ENCODE measurements around the gene PPARG. TPM values are rescaled to one million over a fixed set of nuclear protein-coding genes. Genes with fewer than 3 reads are reported as not detected.

Gene PPARG
- polyA plus RNA-seq, 3 donors = 24.3 to 28.2 (median 25.2) TPM

GRCh38 chr3:12328837-12329462 lies 40.1 kb downstream of the PPARG start:
- DNase-seq (ENCODE audit: extremely low read depth in 1 of 11, low read depth in 9 of 11, low spot score in 4 of 11) = no peak

DNA sequence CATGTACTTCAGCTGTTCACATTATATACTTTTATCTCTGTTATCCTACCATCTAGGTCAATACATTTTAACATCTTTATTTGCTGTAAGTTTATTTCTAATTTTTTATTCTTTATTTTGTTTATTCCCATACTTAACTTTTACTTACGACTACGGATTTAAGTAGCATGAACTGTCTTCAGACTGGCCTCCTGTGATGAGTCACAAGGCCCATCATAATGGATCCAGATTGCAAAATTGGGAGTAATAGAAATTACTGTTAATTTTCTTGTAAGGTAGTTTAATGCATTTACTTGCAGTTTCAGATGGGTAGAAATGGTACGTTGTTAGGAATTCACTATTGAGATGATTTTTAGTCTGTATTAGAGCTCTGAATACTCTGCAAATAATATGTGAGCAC lies 45.9 kb downstream of the PPARG start:
- no peak for DNase-seq (ENCODE audit: extremely low read depth in 1 of 11, low read depth in 9 of 11, low spot score in 4 of 11)

DNA sequence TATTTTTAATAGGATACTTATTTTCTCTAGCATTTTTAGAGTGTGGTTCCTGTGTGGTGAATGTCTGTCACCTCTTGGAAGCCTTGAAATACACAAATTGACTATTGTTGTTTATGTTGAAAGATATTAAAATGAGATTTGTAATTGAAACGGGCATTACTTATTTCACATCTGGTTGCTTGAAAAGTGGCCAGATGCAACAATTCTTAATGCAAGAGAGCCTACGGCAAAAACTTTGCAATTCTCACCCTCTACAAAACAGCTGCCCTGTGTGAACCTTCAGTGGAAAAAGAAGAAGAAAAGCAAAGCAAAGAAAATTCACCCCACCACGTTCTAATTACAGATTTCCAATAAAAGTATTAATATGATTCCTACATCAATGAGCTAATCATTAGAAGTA lies 46.6 kb downstream of the PPARG start:
- no peak for DNase-seq (ENCODE audit: extremely low read depth in 1 of 11, low read depth in 9 of 11, low spot score in 4 of 11)

GRCh38 chr3:12336099-12336498 lies 47.2 kb downstream of the PPARG start:
- no peak for DNase-seq (ENCODE audit: extremely low read depth in 1 of 11, low read depth in 9 of 11, low spot score in 4 of 11)

GRCh38 chr3:12338595-12339546 lies 50.0 kb downstream of the PPARG start:
- DNase-seq (ENCODE audit: extremely low read depth in 1 of 11, low read depth in 9 of 11, low spot score in 4 of 11) = peak in 1 of 11 donors; percentile 25

DNA sequence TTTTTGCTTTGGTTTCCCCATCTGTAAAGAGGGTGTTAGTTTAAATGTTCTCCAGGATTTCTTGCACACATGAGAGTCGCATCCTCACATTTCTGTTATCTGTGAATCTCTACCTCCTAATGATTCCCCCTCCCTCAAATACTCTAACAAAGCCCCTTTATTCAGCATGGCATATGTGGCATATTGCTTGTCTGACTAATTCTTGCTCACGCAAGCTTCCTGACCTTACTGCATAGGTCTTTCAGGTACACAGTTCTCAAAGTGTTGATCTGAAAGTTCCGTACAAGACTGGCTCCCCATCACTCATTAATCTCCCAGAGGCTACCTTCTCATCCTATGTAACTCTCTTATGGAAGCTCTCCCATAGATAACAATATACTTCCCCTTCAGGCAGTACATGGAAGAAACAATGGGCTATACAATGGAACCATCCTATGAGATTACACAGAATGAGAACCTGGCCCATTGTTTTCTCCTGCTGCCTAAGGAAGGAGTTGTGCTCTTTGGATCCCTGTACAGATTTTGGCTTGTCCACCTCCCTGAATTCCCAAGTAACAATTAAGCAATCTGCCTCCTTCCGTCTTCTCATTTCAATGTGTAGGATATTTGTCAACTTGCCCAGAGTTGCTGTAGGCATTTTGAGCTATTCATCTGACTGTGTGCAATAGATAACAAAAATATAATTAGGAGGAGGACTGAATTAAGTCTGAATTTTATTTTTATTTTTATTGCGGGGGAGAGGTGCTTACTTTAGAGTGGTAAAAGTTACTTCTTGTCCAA lies 51.0 kb downstream of the PPARG start:
- no peak for DNase-seq (ENCODE audit: extremely low read depth in 1 of 11, low read depth in 9 of 11, low spot score in 4 of 11)

GRCh38 chr3:12340506-12340905 lies 51.6 kb downstream of the PPARG start:
- DNase-seq (ENCODE audit: extremely low read depth in 1 of 11, low read depth in 9 of 11, low spot score in 4 of 11) = no peak

DNA sequence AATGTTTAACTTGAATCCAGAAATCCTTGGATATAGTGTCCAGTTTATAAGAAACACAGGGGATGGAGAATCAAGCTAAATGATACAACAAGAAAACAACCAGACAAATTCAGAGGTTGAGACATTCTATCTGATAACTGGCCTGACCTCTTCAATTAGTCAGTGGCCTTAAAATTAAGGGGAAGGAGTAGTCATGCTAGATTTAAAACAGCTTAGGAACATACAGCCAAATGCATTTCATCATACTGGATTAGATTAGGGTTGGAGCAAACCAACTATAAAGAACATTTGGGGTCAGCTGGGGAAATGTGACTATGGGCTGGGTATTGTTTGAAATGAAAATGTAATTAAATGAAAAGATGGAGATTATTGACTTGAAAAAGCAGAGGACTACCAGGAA lies 53.3 kb downstream of the PPARG start:
- DNase-seq (ENCODE audit: extremely low read depth in 1 of 11, low read depth in 9 of 11, low spot score in 4 of 11) = no peak

GRCh38 chr3:12343047-12343501 lies 54.2 kb downstream of the PPARG start:
- no peak for DNase-seq (ENCODE audit: extremely low read depth in 1 of 11, low read depth in 9 of 11, low spot score in 4 of 11)

- no peak for DNase-seq (ENCODE audit: extremely low read depth in 1 of 11, low read depth in 9 of 11, low spot score in 4 of 11)
Measured at GRCh38 chr3:12345141-12345561, 56.3 kb downstream of the PPARG start.

GRCh38 chr3:12345584-12346494 lies 57.0 kb downstream of the PPARG start:
- no peak for DNase-seq (ENCODE audit: extremely low read depth in 1 of 11, low read depth in 9 of 11, low spot score in 4 of 11)

- no peak for DNase-seq (ENCODE audit: extremely low read depth in 1 of 11, low read depth in 9 of 11, low spot score in 4 of 11)
Measured at GRCh38 chr3:12347301-12347700, 58.4 kb downstream of the PPARG start.

- DNase-seq (ENCODE audit: extremely low read depth in 1 of 11, low read depth in 9 of 11, low spot score in 4 of 11) = no peak
Measured at GRCh38 chr3:12349895-12350811, 61.3 kb downstream of the PPARG start.

GRCh38 chr3:12351145-12351544 lies 62.3 kb downstream of the PPARG start:
- no peak for DNase-seq (ENCODE audit: extremely low read depth in 1 of 11, low read depth in 9 of 11, low spot score in 4 of 11)

GRCh38 chr3:12352253-12352652 lies 63.4 kb downstream of the PPARG start:
- DNase-seq (ENCODE audit: extremely low read depth in 1 of 11, low read depth in 9 of 11, low spot score in 4 of 11) = no peak

GRCh38 chr3:12352755-12353154 lies 63.9 kb downstream of the PPARG start:
- DNase-seq (ENCODE audit: extremely low read depth in 1 of 11, low read depth in 9 of 11, low spot score in 4 of 11) = no peak

GRCh38 chr3:12353796-12354525 lies 65.1 kb downstream of the PPARG start:
- no peak for DNase-seq (ENCODE audit: extremely low read depth in 1 of 11, low read depth in 9 of 11, low spot score in 4 of 11)

All from renal cortex interstitium (tissue), 11 donors.